K562 (cell line): Measurements from ENCODE around the gene PFDN2. TPM values are rescaled to one million over a fixed set of nuclear protein-coding genes. Genes with fewer than 3 reads are reported as not detected.

Experiments used
- CTCFL ChIP-seq: IDR thresholded peaks from 2 replicates; pipeline ENCODE4 v1.6.1; 2011; ENCODE audit warnings: borderline replicate concordance, low read depth, mild to moderate bottlenecking, moderate library complexity, low read length; ENCODE audit not compliant: insufficient read depth, poor library complexity, severe bottlenecking
- ELK1 ChIP-seq: sonication (generic); formaldehyde crosslinking; IDR thresholded peaks from 2 replicates; pipeline ENCODE4 v1.8.1; 2022; ENCODE audit warnings: missing genetic modification reagents
- ETV5 ChIP-seq: sonication (generic); formaldehyde crosslinking; IDR thresholded peaks from 2 replicates; pipeline ENCODE4 v1.4.0; 2020; ENCODE audit warnings: low read depth, mild to moderate bottlenecking, missing genetic modification reagents
- HMGXB4 ChIP-seq: sonication (generic); formaldehyde crosslinking; IDR thresholded peaks from 2 replicates; pipeline ENCODE4 v1.8.1; 2023; ENCODE audit warnings: mild to moderate bottlenecking, missing genetic modification reagents
- HOXB6 ChIP-seq: fragments of 250-450 bp; sonication (Bioruptor Pico); IDR thresholded peaks from 2 replicates; pipeline ENCODE4 v1.5.1; 2022; ENCODE audit warnings: mild to moderate bottlenecking, borderline replicate concordance
- KDM5B ChIP-seq: fragments of 200-600 bp; sonication (generic); IDR thresholded peaks from 2 replicates; pipeline ENCODE4 v1.6.1; 2012; ENCODE audit warnings: low read depth, mild to moderate bottlenecking, moderate library complexity, low read length, control low read depth, inconsistent platforms; ENCODE audit not compliant: insufficient replicate concordance
- KHSRP ChIP-seq: fragments of 450-650 bp; IDR thresholded peaks from 2 replicates; pipeline ENCODE4 v1.6.1; 2017
- MAFF ChIP-seq: IDR thresholded peaks from 2 replicates; pipeline ENCODE4 v1.6.1; 2012; ENCODE audit warnings: low read length, improper control_type of control experiment
- MCM5 ChIP-seq: fragments of 450-650 bp; IDR thresholded peaks from 2 replicates; pipeline ENCODE4 v1.6.1; 2016; ENCODE audit warnings: low read depth
- MLLT1 ChIP-seq, 2 experiments: fragments of 450-650 bp; IDR thresholded peaks; 2 replicates each; pipeline ENCODE4 v1.6.1; 2016
- MXD1 ChIP-seq: fragments of 250-450 bp; sonication (Bioruptor Pico); IDR thresholded peaks from 2 replicates; pipeline ENCODE4 v1.8.0; 2021; ENCODE audit warnings: borderline replicate concordance, mild to moderate bottlenecking, moderate library complexity; ENCODE audit not compliant: poor library complexity, severe bottlenecking
- NCOA6 ChIP-seq: fragments of 450-650 bp; IDR thresholded peaks from 2 replicates; pipeline ENCODE4 v1.6.1; 2017; ENCODE audit warnings: mild to moderate bottlenecking
- NELFE ChIP-seq: IDR thresholded peaks from 2 replicates; pipeline ENCODE4 v1.6.1; 2011; ENCODE audit warnings: mild to moderate bottlenecking; ENCODE audit not compliant: insufficient read depth, insufficient read length
- NR4A1 ChIP-seq, 2 experiments: fragments of 250-450 bp in 1 of 2; fragments of 450-650 bp in 1 of 2; sonication (Bioruptor Pico) in 1 of 2; IDR thresholded peaks; 2 replicates each; pipeline versions ENCODE4 v1.4.0 to v1.6.1; 2016 to 2020; ENCODE audit warnings: mild to moderate bottlenecking in 2 of 2, missing compliant biosample characterization in 1 of 2, missing genetic modification characterization in 1 of 2, moderate library complexity in 1 of 2
- POLR2AphosphoS2 ChIP-seq: IDR thresholded peaks from 2 replicates; pipeline ENCODE4 v1.6.1; 2012; ENCODE audit warnings: low read length, improper control_type of control experiment
- RFX5 ChIP-seq: IDR thresholded peaks from 2 replicates; pipeline ENCODE4 v1.6.1; 2011; ENCODE audit warnings: low read depth, mild to moderate bottlenecking, improper control_type of control experiment, low read length
- SMARCA5 ChIP-seq: fragments of 450-650 bp; IDR thresholded peaks from 2 replicates; pipeline ENCODE4 v1.6.1; 2016
- SRSF1 ChIP-seq: fragments of 200-400 bp; formaldehyde crosslinking; IDR thresholded peaks from 2 replicates; pipeline ENCODE4 v1.6.1; 2017; ENCODE audit warnings: mild to moderate bottlenecking, low read depth, low read length, moderate library complexity
- SRSF3 ChIP-seq: fragments of 200-400 bp; formaldehyde crosslinking; IDR thresholded peaks from 2 replicates; pipeline ENCODE4 v1.6.1; 2016; ENCODE audit warnings: mild to moderate bottlenecking, low read length, moderate library complexity; ENCODE audit not compliant: insufficient read depth
- TCF7L2 ChIP-seq: fragments of 150-350 bp; IDR thresholded peaks from 2 replicates; pipeline ENCODE4 v1.6.1; 2016; ENCODE audit warnings: low read depth, mild to moderate bottlenecking, low read length, moderate library complexity
- ZNF23 ChIP-seq: fragments of 250-450 bp; sonication (Bioruptor Pico); IDR thresholded peaks from 2 replicates; pipeline ENCODE4 v1.4.0; 2020; ENCODE audit warnings: mild to moderate bottlenecking
- polyA plus RNA-seq, 8 experiments: library from polyadenylated mRNA; depleted of rRNA in 4 of 8; stranded (reverse) in 5 of 8; unstranded in 3 of 8; fragments of >200 nt; fragmentation: Nextera tagmentation in 2 of 8; fragmentation: Illumina TruSeq in 1 of 8; extraction: Ambion mirVana in 2 of 8; extraction: Trizol in 1 of 8; gene quantifications; 2 replicates each; pipeline versions ENCODE4 v1.2.1 to v1.2.3, GENCODE V29; 2011 to 2014; ENCODE audit warnings: inconsistent platforms in 1 of 8, missing spikeins in 1 of 8
- total RNA-seq, 7 experiments: library from RNA; depleted of rRNA in 6 of 7; stranded (reverse); fragments of >200 nt in 6 of 7; fragmentation: Illumina TruSeq in 2 of 7; extraction: Trizol in 2 of 7; gene quantifications; 2 replicates each; pipeline versions ENCODE4 v1.2.1 to v1.2.3, GENCODE V29; 2011 to 2021; ENCODE audit warnings: low replicate concordance in 1 of 7

The PFDN2 gene
- total and polyA plus RNA-seq, 9 of the 15 experiments (the other 6 are each of a cell fraction or from before 2014, with no cell fraction given): 50.2 to 361 (median 144) TPM

GRCh38 chr1:161131523-161132409 is 13.9 kb upstream of the PFDN2 start (continued):
- TF ChIP-seq CTCFL: no peak
- TF ChIP-seq RFX5: no peak
- TF ChIP-seq NELFE: no peak
- no peak for TF ChIP-seq ETV5
- no peak for TF ChIP-seq ELK1 (CRISPR knock-in tag)
- peak; percentile 44; the same call in 1 of the 2 replicates for TF ChIP-seq SMARCA5
- no peak for TF ChIP-seq NR4A1 (CRISPR knock-in tag; IDR thresholded peaks at IDR 0.05)
- no peak for TF ChIP-seq NR4A1 (tag; IDR thresholded peaks at IDR 0.05)
- TF ChIP-seq MLLT1 (IDR thresholded peaks at IDR 0.05): peak; percentile 67 to 89
- no peak for TF ChIP-seq ZNF23 (CRISPR knock-in tag)
- TF ChIP-seq NCOA6: no peak
- TF ChIP-seq KDM5B: peak; percentile 16
- TF ChIP-seq MXD1: no peak
- no peak for TF ChIP-seq KHSRP
- no peak for TF ChIP-seq POLR2AphosphoS2
- TF ChIP-seq HMGXB4 (CRISPR knock-in tag): no peak; the same call in 1 of the 2 replicates
- 0 out of 2 replicates have a peak, but pooled peaks have one; percentile 55 for TF ChIP-seq SRSF3
- TF ChIP-seq SRSF1: no peak
- no peak for TF ChIP-seq MAFF
- no peak for TF ChIP-seq HOXB6 (CRISPR knock-in tag)
- TF ChIP-seq TCF7L2: no peak
- no peak for TF ChIP-seq MCM5
